Loucy (cell line): ENCODE measurements around the gene MON2.
A peak's percentile ranks its signal among the peaks of the same experiment; 100 is the strongest.

ENCODE experiments used
- H2AFZ ChIP-seq: fragments of 200-600 bp; sonication (generic); 2 replicates; pipeline ENCODE4 v1.6.0; 2016; ENCODE audit warnings: antibody characterized with exemption, mild to moderate bottlenecking, low read length, moderate library complexity
- H3F3A ChIP-seq: fragments of 200-600 bp; 2 replicates; pipeline ENCODE4 v1.6.0; 2016; ENCODE audit warnings: antibody characterized with exemption, low read depth, mild to moderate bottlenecking
- H3K27me3 ChIP-seq: fragments of 200-600 bp; sonication (generic); 2 replicates; pipeline ENCODE4 v1.6.1; 2014; ENCODE audit warnings: low read length, mild to moderate bottlenecking; ENCODE audit not compliant: insufficient read depth, poor library complexity, severe bottlenecking
- H3K36me3 ChIP-seq: fragments of 200-600 bp; sonication (generic); 2 replicates; pipeline ENCODE4 v1.6.1; 2016; ENCODE audit warnings: low read length; ENCODE audit not compliant: insufficient read depth
- H3K4me1 ChIP-seq: fragments of 200-600 bp; sonication (generic); 2 replicates; pipeline ENCODE4 v1.5.1; 2014; ENCODE audit warnings: low read length, mild to moderate bottlenecking; ENCODE audit not compliant: insufficient read depth, poor library complexity, severe bottlenecking
- H3K4me2 ChIP-seq: fragments of 200-600 bp; sonication (generic); 2 replicates; pipeline ENCODE4 v1.6.0; 2014; ENCODE audit warnings: antibody characterized with exemption, low read length, low read depth, mild to moderate bottlenecking; ENCODE audit not compliant: poor library complexity, severe bottlenecking
- H3K4me3 ChIP-seq: fragments of 200-600 bp; sonication (generic); 2 replicates; pipeline ENCODE4 v1.5.1; 2014; ENCODE audit warnings: low read length, mild to moderate bottlenecking, mixed read lengths; ENCODE audit not compliant: poor library complexity, severe bottlenecking
- H3K79me2 ChIP-seq: fragments of 200-600 bp; sonication (generic); 2 replicates; pipeline ENCODE4 v1.6.1; 2014; ENCODE audit warnings: low read length; ENCODE audit not compliant: insufficient read depth
- H3K9ac ChIP-seq: fragments of 200-600 bp; sonication (generic); 2 replicates; pipeline ENCODE4 v1.6.0; 2014; ENCODE audit warnings: mild to moderate bottlenecking, low read depth, low read length, moderate library complexity; ENCODE audit not compliant: poor library complexity, severe bottlenecking
- H3K9me2 ChIP-seq: fragments of 200-600 bp; sonication (generic); replicated peaks from 2 replicates; pipeline ENCODE4 v1.6.1; 2016; ENCODE audit warnings: low read depth, low read length, mixed read lengths
- H3K9me3 ChIP-seq: fragments of 200-600 bp; sonication (generic); 2 replicates; pipeline ENCODE4 v1.6.1; 2014; ENCODE audit warnings: mild to moderate bottlenecking, antibody characterized with exemption, low read length, low read depth; ENCODE audit not compliant: insufficient read depth
- H4K20me1 ChIP-seq: fragments of 200-600 bp; sonication (generic); 2 replicates; pipeline ENCODE4 v1.6.0; 2014; ENCODE audit warnings: antibody characterized with exemption, low read length, mild to moderate bottlenecking; ENCODE audit not compliant: insufficient read depth, poor library complexity, severe bottlenecking
- EZH2phosphoT487 ChIP-seq: fragments of 200-600 bp; IDR thresholded peaks from 2 replicates; pipeline ENCODE4 v1.6.1; 2018; ENCODE audit warnings: antibody characterized with exemption, mild to moderate bottlenecking, moderate library complexity, borderline replicate concordance
- TF ChIP-seq, protein P1 (sequence below): fragments of 200-600 bp; sonication (generic); conservative IDR thresholded peaks from 2 replicates; pipeline ENCODE4 v1.5.1; 2014; ENCODE audit warnings: mild to moderate bottlenecking, antibody characterized with exemption, low read length

MON2 gene

DNA sequence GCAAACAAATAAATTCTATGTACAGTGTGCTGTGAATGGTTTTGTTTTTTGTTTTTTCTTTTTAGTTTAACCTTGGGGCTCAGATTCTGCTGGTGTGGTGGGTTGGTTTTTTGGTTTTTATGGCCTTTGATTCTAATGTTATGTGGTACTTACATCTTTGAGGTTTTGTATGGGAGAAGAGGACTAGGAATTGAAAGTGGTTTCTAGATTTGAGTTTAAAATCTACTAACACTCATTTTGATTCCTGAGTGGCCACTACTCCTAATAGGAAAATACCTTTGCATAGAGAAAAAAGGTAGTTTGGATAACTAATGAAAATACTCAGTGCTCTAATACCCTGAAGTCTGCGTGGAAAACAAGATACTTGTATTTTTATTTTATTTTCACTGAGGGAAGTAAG, 137.7 kb downstream of the MON2 start:
- H3K4me1 ChIP-seq, result peaks cover 53% of the 10 kb centered on the region
- peaks cover 39% of the 10 kb centered on the region for H3K79me2 ChIP-seq
- TF ChIP-seq, protein P1, sequence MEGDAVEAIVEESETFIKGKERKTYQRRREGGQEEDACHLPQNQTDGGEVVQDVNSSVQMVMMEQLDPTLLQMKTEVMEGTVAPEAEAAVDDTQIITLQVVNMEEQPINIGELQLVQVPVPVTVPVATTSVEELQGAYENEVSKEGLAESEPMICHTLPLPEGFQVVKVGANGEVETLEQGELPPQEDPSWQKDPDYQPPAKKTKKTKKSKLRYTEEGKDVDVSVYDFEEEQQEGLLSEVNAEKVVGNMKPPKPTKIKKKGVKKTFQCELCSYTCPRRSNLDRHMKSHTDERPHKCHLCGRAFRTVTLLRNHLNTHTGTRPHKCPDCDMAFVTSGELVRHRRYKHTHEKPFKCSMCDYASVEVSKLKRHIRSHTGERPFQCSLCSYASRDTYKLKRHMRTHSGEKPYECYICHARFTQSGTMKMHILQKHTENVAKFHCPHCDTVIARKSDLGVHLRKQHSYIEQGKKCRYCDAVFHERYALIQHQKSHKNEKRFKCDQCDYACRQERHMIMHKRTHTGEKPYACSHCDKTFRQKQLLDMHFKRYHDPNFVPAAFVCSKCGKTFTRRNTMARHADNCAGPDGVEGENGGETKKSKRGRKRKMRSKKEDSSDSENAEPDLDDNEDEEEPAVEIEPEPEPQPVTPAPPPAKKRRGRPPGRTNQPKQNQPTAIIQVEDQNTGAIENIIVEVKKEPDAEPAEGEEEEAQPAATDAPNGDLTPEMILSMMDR, result no peak
- TF ChIP-seq EZH2phosphoT487, result no peak

DNA sequence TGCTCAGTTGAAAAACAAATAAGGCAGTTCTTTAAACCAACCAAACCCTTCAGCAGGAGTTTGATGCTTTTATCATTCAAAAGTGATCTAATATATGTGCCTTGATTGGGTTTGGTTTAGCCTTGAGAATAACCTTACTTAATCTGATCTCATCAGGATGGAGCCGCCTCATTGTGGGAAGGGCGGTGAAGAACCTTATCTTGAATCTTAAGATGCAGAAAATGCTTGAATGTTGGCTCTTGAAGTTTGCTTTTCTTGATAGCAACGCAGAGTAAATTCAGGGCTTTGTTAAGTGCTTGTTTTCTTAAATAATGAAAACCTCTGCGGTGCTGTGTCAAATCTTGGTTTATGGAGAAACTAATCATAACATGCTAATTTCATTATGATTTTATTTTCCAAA, 138.2 kb downstream of the MON2 start:
- H3K9me2 ChIP-seq, result no peaks in the 10 kb centered on the region
- H3K4me3 ChIP-seq, result peak overlapping the region; percentile 90
- H3F3A ChIP-seq, result peaks cover 3% of the 10 kb centered on the region; the same call in 1 of the 2 replicates
- peak overlapping the region; percentile 90 for H3K4me2 ChIP-seq
- peak overlapping the region; percentile 97 for H3K9ac ChIP-seq
- H3K4me1 ChIP-seq, result peaks cover 48% of the 10 kb centered on the region
- H3K36me3 ChIP-seq, result no peaks in the 10 kb centered on the region
- peaks cover 32% of the 10 kb centered on the region for H4K20me1 ChIP-seq
- no peaks in the 10 kb centered on the region for H3K27me3 ChIP-seq
- TF ChIP-seq, protein P1, result no peak
- TF ChIP-seq EZH2phosphoT487, result no peak
- H3K79me2 ChIP-seq, result peaks cover 39% of the 10 kb centered on the region
- no peaks in the 10 kb centered on the region for H3K9me3 ChIP-seq
- no peak overlapping the region for H2AFZ ChIP-seq

More for the DNA sequence above, 137.7 kb downstream of the MON2 start:
- Histone ChIP-seq H3K4me2 (peak overlapping the region; percentile 90), H2AFZ (no peak overlapping the region), H3K27me3 (no peaks in the 10 kb centered on the region), H3K36me3 (no peaks in the 10 kb centered on the region), H4K20me1 (peaks cover 32% of the 10 kb centered on the region), H3K9me2 (no peaks in the 10 kb centered on the region), H3K9ac (peak overlapping the region; percentile 97), H3K9me3 (no peaks in the 10 kb centered on the region), H3F3A (peaks cover 3% of the 10 kb centered on the region; the same call in 1 of the 2 replicates), H3K4me3 (peak overlapping the region; percentile 90)

DNA sequence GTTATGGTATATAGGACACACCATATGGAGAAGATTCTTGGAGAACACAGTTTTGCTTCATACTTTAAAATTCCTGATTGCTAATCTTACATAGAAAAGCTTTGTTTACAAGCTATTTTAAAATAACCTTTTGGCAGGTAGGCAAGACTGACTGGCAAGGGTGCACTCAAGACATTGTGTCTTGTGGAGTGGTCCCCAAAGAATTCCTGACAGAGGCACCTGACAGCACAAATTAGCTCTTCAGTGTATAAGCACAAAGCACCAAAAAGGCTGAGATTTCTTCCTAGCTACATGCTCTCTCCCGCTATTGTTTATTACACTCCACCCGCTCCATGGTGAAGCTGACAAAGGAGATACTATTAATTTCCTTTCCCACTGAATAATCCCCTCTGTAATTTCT, 139.4 kb downstream of the MON2 start:
- no peak for TF ChIP-seq EZH2phosphoT487
- TF ChIP-seq, protein P1, result no peak
- Histone ChIP-seq H3K9me2 (no peaks in the 10 kb centered on the region), H3K4me1 (peaks cover 38% of the 10 kb centered on the region), H3K27me3 (no peaks in the 10 kb centered on the region), H3K36me3 (no peaks in the 10 kb centered on the region), H3K4me2 (peak overlapping the region; percentile 90), H3K79me2 (peaks cover 39% of the 10 kb centered on the region), H4K20me1 (peaks cover 32% of the 10 kb centered on the region), H2AFZ (no peak overlapping the region), H3K4me3 (peak overlapping the region; percentile 90), H3K9ac (peak overlapping the region; percentile 97), H3F3A (no peaks in the 10 kb centered on the region; the same call in 1 of the 2 replicates), H3K9me3 (no peaks in the 10 kb centered on the region)
